Measurements from ENCODE around the gene POU2AF1.

DNA sequence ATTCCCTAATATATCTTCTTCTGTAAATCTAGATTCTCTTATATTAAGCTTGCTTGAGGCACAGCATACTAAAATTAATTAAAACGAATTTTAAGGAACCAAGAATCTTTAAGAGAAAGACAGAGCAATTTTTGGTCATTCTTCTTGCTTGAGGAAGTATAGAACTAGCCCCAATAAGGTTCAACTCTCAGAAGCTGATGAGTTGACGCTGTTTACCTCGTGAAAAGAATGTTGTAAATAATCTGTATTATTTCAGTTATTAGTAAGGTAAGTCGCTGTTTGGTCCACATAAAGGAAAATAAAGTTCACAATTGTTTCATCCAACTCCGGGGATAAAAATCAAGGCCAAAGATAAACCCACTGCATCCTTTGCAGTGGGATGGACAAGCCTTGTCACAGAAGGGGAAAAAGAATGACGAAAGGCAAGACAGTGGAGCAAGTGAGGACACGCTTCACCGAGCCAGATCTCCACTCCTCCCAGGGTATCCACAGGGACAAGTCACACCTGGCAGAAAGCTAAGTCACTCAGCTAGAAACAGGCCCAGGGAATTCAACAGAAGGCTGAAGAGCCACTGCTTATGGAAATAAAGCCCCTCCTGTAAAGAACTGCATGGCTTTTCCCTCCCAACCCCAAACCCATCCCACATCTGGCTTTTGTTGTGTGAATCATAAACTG is 752 bp downstream of the POU2AF1 start:
- TF ChIP-seq CTCF (IDR thresholded peaks at IDR 0.05) (no peak), POLR2AphosphoS5 (IDR thresholded peaks at IDR 0.05) (no peak)
